ENCODE measurements around the gene FLRT2. TPM values are rescaled to one million over a fixed set of nuclear protein-coding genes. Genes with fewer than 3 reads are reported as not detected.

Gene FLRT2
- total RNA-seq, 1 experiment from 2014 or later, result 0.43 TPM

DNA sequence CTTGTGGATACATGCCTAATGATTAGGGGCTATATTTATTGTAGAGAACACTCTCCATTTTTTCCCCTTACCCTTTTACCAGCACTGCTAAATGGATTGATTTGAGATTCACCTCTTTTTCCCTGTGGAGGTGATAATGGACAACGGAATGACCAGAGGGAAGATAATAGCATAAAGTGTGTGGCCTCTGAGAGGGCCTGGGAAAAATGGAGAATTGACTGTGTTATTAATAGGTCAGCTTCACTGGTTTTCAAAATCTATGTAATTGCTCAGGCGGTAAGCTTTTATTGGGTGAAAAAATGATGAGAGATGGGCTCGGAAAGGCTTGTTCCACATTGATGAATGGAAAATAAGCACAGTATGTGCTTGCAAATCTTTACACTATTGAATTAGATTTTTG, 15.8 kb downstream of the FLRT2 start:
- H3K27ac Mint-ChIP-seq (ENCODE audit: unreplicated experiment), result no peak overlapping the region
- no peak for DNase-seq
- CTCF ChIA-PET, result no interaction called here
- H3K9me3 ChIP-seq, result no peaks in the 10 kb centered on the region
- POLR2A ChIA-PET, result no interaction called here
- H3K27me3 ChIP-seq (replicated peaks; ENCODE audit: control insufficient read depth, insufficient read depth, low read length), result no peaks in the 10 kb centered on the region
- no peaks in the 10 kb centered on the region for H3K9me3 Mint-ChIP-seq (ENCODE audit: unreplicated experiment)
- intact Hi-C loops (cut with micrococcal nuclease; ENCODE audit: unreplicated experiment), result no loop called here
- H3K4me1 Mint-ChIP-seq (ENCODE audit: low read depth, unreplicated experiment), result no peaks in the 10 kb centered on the region
- H3K4me3 ChIP-seq (ENCODE audit: low read depth, low read length), result no peak overlapping the region
- no peaks in the 10 kb centered on the region for H3K36me3 Mint-ChIP-seq (ENCODE audit: insufficient read depth, unreplicated experiment)
- TF ChIP-seq, protein P1, sequence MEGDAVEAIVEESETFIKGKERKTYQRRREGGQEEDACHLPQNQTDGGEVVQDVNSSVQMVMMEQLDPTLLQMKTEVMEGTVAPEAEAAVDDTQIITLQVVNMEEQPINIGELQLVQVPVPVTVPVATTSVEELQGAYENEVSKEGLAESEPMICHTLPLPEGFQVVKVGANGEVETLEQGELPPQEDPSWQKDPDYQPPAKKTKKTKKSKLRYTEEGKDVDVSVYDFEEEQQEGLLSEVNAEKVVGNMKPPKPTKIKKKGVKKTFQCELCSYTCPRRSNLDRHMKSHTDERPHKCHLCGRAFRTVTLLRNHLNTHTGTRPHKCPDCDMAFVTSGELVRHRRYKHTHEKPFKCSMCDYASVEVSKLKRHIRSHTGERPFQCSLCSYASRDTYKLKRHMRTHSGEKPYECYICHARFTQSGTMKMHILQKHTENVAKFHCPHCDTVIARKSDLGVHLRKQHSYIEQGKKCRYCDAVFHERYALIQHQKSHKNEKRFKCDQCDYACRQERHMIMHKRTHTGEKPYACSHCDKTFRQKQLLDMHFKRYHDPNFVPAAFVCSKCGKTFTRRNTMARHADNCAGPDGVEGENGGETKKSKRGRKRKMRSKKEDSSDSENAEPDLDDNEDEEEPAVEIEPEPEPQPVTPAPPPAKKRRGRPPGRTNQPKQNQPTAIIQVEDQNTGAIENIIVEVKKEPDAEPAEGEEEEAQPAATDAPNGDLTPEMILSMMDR (IDR thresholded peaks at IDR 0.05; ENCODE audit: insufficient read depth in 1 of 2, low read depth in 1 of 2, low read length in 1 of 2, severe bottlenecking in 1 of 2, unreplicated experiment in 1 of 2), result no peak
- BruUV-seq (replicated peaks), result no TSS peak
- H3K4me1 ChIP-seq, result no peaks in the 10 kb centered on the region
- no peaks in the 10 kb centered on the region for H3K27me3 Mint-ChIP-seq (ENCODE audit: insufficient read depth, unreplicated experiment)
- H3K36me3 ChIP-seq (ENCODE audit: control insufficient read depth, insufficient read depth, low read length), result no peaks in the 10 kb centered on the region
- H3K4me3 Mint-ChIP-seq (ENCODE audit: unreplicated experiment), result no peak overlapping the region

DNA sequence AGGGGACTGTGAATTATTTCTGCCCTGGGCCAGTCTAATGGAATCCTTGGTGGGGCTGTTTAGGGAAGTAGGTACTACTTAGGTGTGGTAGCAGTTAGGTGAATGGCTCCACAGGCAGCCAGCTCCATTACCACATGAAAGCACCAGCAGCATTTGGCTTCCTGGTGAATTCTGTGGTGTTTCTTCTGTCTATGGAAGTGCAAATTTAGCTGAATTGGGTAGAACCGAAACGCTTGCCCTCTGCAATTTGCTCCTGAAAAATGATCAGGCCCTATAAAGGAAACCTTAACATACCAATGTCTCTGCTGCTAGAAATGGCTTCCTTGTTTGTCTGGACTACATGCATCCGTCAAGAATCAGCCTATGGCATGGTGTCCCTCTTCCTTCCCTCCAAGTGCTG, 16.4 kb downstream of the FLRT2 start:
- no peak for DNase-seq
- H3K9me3 Mint-ChIP-seq (ENCODE audit: unreplicated experiment), result no peaks in the 10 kb centered on the region
- H3K4me1 Mint-ChIP-seq (ENCODE audit: low read depth, unreplicated experiment), result no peaks in the 10 kb centered on the region
- Histone ChIP-seq H3K9me3 (no peaks in the 10 kb centered on the region), H3K4me1 (no peaks in the 10 kb centered on the region), H3K27me3 (replicated peaks; ENCODE audit: control insufficient read depth, insufficient read depth, low read length) (no peaks in the 10 kb centered on the region), H3K36me3 (ENCODE audit: control insufficient read depth, insufficient read depth, low read length) (no peaks in the 10 kb centered on the region), H3K4me3 (ENCODE audit: low read depth, low read length) (no peak overlapping the region)
- POLR2A ChIA-PET, result no interaction called here
- no peak overlapping the region for H3K27ac Mint-ChIP-seq (ENCODE audit: unreplicated experiment)
- intact Hi-C loops (cut with micrococcal nuclease; ENCODE audit: unreplicated experiment), result no loop called here
- no peaks in the 10 kb centered on the region for H3K36me3 Mint-ChIP-seq (ENCODE audit: insufficient read depth, unreplicated experiment)
- no TSS peak for BruUV-seq (replicated peaks)
- CTCF ChIA-PET, result no interaction called here
- TF ChIP-seq, protein P1 (IDR thresholded peaks at IDR 0.05; ENCODE audit: insufficient read depth in 1 of 2, low read depth in 1 of 2, low read length in 1 of 2, severe bottlenecking in 1 of 2, unreplicated experiment in 1 of 2), result no peak
- H3K4me3 Mint-ChIP-seq (ENCODE audit: unreplicated experiment), result no peak overlapping the region
- no peaks in the 10 kb centered on the region for H3K27me3 Mint-ChIP-seq (ENCODE audit: insufficient read depth, unreplicated experiment)

DNA sequence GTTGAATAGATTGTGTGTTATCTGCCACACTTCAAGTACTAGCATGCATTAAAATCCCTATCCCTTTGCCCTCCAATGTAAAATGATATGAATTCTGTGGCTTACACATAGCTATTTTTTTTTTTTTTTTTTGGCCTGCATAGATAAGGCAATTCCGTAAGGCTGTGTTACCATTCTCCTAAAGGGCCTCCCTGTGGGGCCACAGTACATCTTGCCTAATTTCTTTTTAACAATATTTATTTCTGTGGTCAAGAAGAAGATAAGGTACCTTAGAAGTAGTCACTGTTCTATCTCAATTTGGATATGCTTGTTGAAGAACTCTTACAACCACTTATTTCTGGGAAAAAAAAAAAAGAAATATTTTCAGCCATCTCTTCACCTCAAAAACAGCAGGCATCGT, 19.8 kb downstream of the FLRT2 start:
- H3K36me3 ChIP-seq (ENCODE audit: control insufficient read depth, insufficient read depth, low read length), result no peaks in the 10 kb centered on the region
- TF ChIP-seq, protein P1 (IDR thresholded peaks at IDR 0.05; ENCODE audit: insufficient read depth in 1 of 2, low read depth in 1 of 2, low read length in 1 of 2, severe bottlenecking in 1 of 2, unreplicated experiment in 1 of 2), result no peak
- Mint-ChIP-seq H3K36me3 (ENCODE audit: insufficient read depth, unreplicated experiment) (no peaks in the 10 kb centered on the region), H3K9me3 (ENCODE audit: unreplicated experiment) (no peaks in the 10 kb centered on the region), H3K4me3 (ENCODE audit: unreplicated experiment) (no peak overlapping the region), H3K27ac (ENCODE audit: unreplicated experiment) (no peak overlapping the region), H3K4me1 (ENCODE audit: low read depth, unreplicated experiment) (no peaks in the 10 kb centered on the region), H3K27me3 (ENCODE audit: insufficient read depth, unreplicated experiment) (no peaks in the 10 kb centered on the region)
- H3K27me3 ChIP-seq (replicated peaks; ENCODE audit: control insufficient read depth, insufficient read depth, low read length), result no peaks in the 10 kb centered on the region
- H3K4me1 ChIP-seq, result peaks cover 9% of the 10 kb centered on the region
- BruUV-seq (replicated peaks), result no TSS peak
- intact Hi-C loops (cut with micrococcal nuclease; ENCODE audit: unreplicated experiment), result no loop called here
- H3K4me3 ChIP-seq (ENCODE audit: low read depth, low read length), result no peak overlapping the region
- H3K9me3 ChIP-seq, result no peaks in the 10 kb centered on the region
- ChIA-PET POLR2A (interaction anchor here (0.7 kb wide), 1 partner anchor 165 kb away, joined by 5 read pairs; no protein-coding TSS in a partner anchor), CTCF (interaction anchor here (0.6 kb wide), 1 partner anchor 447 kb away, joined by 4 read pairs; no protein-coding TSS in a partner anchor)
- no peak for DNase-seq

Measured in Caco-2 (cell line).